ENCODE results near the gene SLC22A2.

GRCh38 chr6:160277144-160277543, 18.5 kb upstream of the SLC22A2 start:
- TF ChIP-seq CTCF (tag by site-specific recombination; IDR thresholded peaks at IDR 0.05) (no peak), ZBTB8A (tag by site-specific recombination; IDR thresholded peaks at IDR 0.05) (no peak), OSR2 (tag by site-specific recombination; IDR thresholded peaks at IDR 0.05) (no peak), ZNF16 (tag by site-specific recombination; IDR thresholded peaks at IDR 0.05; ENCODE audit: low read depth) (no peak), ZNF394 (tag by site-specific recombination; IDR thresholded peaks at IDR 0.05; ENCODE audit: borderline replicate concordance) (no peak), ZNF629 (tag by site-specific recombination; IDR thresholded peaks at IDR 0.05) (no peak), ZNF792 (tag by site-specific recombination; IDR thresholded peaks at IDR 0.05) (no peak), ZFP3 (tag by site-specific recombination; IDR thresholded peaks at IDR 0.05; ENCODE audit: low read depth) (no peak)
